Activated naive CD4-positive, alpha-beta T cell treated with anti-CD3 and anti-CD28 coated beads for 36 hours (primary cell): ENCODE measurements around the gene HPS5. TPM values are rescaled to one million over a fixed set of nuclear protein-coding genes. Genes with fewer than 3 reads are reported as not detected.
A peak's percentile ranks its signal among the peaks of the same experiment; 100 is the strongest.
"Not testable (repeated sequence)": the region's sequence is repeated elsewhere in the genome, so short reads cannot be mapped to it uniquely, and the experiment has no call there.

Experiments
- CTCF ChIA-PET: fragments of 350-600 bp; sonication (Branson Sonifier 250); formaldehyde crosslinking; loops from one replicate; lab custom pipeline; 2021; ENCODE audit warnings: antibody characterized with exemption; lab: Charles Lee
- DNase-seq: peaks from one replicate; pipeline ENCODE4 v3.0.0-alpha.2; 2020
- H3K27ac Mint-ChIP-seq: one replicate; pipeline ENCODE4 v1.8.0; 2021; ENCODE audit warnings: mild to moderate bottlenecking, mixed read lengths
- H3K27me3 Mint-ChIP-seq: one replicate; pipeline ENCODE4 v1.8.0; 2021; ENCODE audit warnings: low read depth, mixed read lengths
- H3K36me3 Mint-ChIP-seq: one replicate; pipeline ENCODE4 v1.8.0; 2021; ENCODE audit warnings: low read depth, mixed read lengths
- H3K4me1 Mint-ChIP-seq: one replicate; pipeline ENCODE4 v1.8.0; 2021; ENCODE audit warnings: low read depth, mixed read lengths
- H3K4me3 Mint-ChIP-seq: one replicate; pipeline ENCODE4 v1.8.0; 2021; ENCODE audit warnings: mild to moderate bottlenecking, moderate library complexity, mixed read lengths
- H3K9me3 Mint-ChIP-seq: one replicate; pipeline ENCODE4 v1.8.0; 2021; ENCODE audit warnings: mixed read lengths
- intact Hi-C: fragments of 100-400 bp; cut with micrococcal nuclease; formaldehyde crosslinking; loops from one replicate; pipeline ENCODE4 v1.15.1; 2023
- total RNA-seq, 2 experiments: library from RNA; stranded (reverse); gene quantifications; one replicate each; pipeline ENCODE4 v1.2.3, GENCODE V29; 2021

The HPS5 gene
- total RNA-seq, 2 experiments from 2014 or later = 21.7 to 21.9 TPM

DNA sequence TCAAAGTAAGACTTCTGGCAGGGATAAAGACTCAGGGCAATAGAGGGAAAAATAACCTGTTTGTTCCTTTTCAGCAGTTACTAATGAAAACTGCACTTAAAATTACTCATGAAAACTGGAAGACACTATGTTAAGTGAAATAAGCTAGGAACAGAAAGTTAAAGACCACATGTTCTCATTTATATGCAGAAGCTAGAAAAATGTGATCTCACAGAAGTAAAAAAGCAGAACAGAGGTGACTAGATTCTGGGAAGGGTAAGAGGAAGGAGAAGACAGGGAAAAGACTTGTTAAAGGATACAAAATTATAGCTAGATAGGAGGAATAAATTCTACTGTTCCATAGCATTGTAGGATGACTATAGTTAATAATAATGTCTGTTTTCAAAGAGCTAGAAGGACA is 22.2 kb downstream of the HPS5 start:
- CTCF ChIA-PET = interaction anchor here (0.6 to 1.0 kb wide), 2 partner anchors 10 to 56 kb away, joined by 3 to 4 read pairs; no protein-coding TSS in a partner anchor
- no peaks in the 10 kb centered on the region for H3K27me3 Mint-ChIP-seq

DNA sequence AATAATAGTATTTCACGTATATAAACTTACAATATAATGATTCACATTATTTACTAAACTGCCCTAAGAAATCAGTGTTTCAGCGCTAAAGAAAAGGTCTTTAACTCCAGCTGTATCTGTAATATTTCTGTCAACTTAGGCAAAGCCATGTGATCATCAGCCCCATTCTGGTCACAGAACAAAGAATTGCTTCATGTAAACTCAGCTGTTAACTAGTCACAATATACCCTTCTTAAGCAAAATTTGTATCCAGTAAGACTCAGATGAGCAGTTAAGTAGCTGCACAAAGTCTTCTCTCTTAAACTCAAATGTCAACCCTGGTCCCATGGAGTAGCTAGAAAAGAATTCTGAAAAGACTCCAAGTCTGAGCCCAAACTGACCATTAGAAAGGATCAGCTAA is 26.6 kb downstream of the HPS5 start:
- H3K27me3 Mint-ChIP-seq = no peaks in the 10 kb centered on the region
- peaks cover 56% of the 10 kb centered on the region for H3K36me3 Mint-ChIP-seq
- CTCF ChIA-PET = interaction anchor here (0.6 to 1.8 kb wide), 4 partner anchors 10 to 180 kb away, joined by 3 to 13 read pairs (median 4); no protein-coding TSS in a partner anchor
- DNase-seq = no peak
- no peak overlapping the region for H3K27ac Mint-ChIP-seq
- H3K4me1 Mint-ChIP-seq = peaks cover 2% of the 10 kb centered on the region
- intact Hi-C loops = loop anchor here (2.0 kb wide), 1 partner anchor 25 kb away; no protein-coding TSS in a partner anchor
- H3K4me3 Mint-ChIP-seq = no peak overlapping the region
- no peaks in the 10 kb centered on the region for H3K9me3 Mint-ChIP-seq

More for the DNA sequence above, 22.2 kb downstream of the HPS5 start:
- no peak overlapping the region for H3K4me3 Mint-ChIP-seq
- peaks cover 42% of the 10 kb centered on the region for H3K36me3 Mint-ChIP-seq
- no peaks in the 10 kb centered on the region for H3K9me3 Mint-ChIP-seq
- intact Hi-C loops = no loop called here
- H3K4me1 Mint-ChIP-seq = peaks cover 2% of the 10 kb centered on the region
- H3K27ac Mint-ChIP-seq = no peak overlapping the region
- no peak for DNase-seq

- CTCF ChIA-PET = interaction anchor here (0.6 to 1.8 kb wide), 4 partner anchors 9 to 180 kb away, joined by 3 to 13 read pairs (median 4); no protein-coding TSS in a partner anchor
- H3K27ac Mint-ChIP-seq = no peak overlapping the region
These were observed 27.1 kb downstream of the HPS5 start for GRCh38 chr11:18294862-18295261.

GRCh38 chr11:18288911-18289310 is 33.0 kb downstream of the HPS5 start:
- no peak overlapping the region for H3K27ac Mint-ChIP-seq
- no peaks in the 10 kb centered on the region for H3K9me3 Mint-ChIP-seq
- H3K4me1 Mint-ChIP-seq = no peaks in the 10 kb centered on the region
- no peak for DNase-seq
- no peak overlapping the region for H3K4me3 Mint-ChIP-seq
- H3K27me3 Mint-ChIP-seq = no peaks in the 10 kb centered on the region
- H3K36me3 Mint-ChIP-seq = peaks cover 45% of the 10 kb centered on the region
- CTCF ChIA-PET = interaction anchor here (0.7 to 0.8 kb wide), 2 partner anchors 11 to 174 kb away, joined by 3 to 4 read pairs; no protein-coding TSS in a partner anchor
- intact Hi-C loops = no loop called here

More at GRCh38 chr11:18294862-18295261, 27.1 kb downstream of the HPS5 start:
- peaks cover 2% of the 10 kb centered on the region for H3K4me1 Mint-ChIP-seq
- peak; percentile 10 for DNase-seq
- H3K4me3 Mint-ChIP-seq = no peak overlapping the region
- peaks cover 60% of the 10 kb centered on the region for H3K36me3 Mint-ChIP-seq
- no peaks in the 10 kb centered on the region for H3K9me3 Mint-ChIP-seq
- intact Hi-C loops = loop anchor here (2.0 kb wide), 1 partner anchor 26 kb away; no protein-coding TSS in a partner anchor
- no peaks in the 10 kb centered on the region for H3K27me3 Mint-ChIP-seq

GRCh38 chr11:18285841-18286240 is 36.1 kb downstream of the HPS5 start:
- H3K36me3 Mint-ChIP-seq = peaks cover 38% of the 10 kb centered on the region
- H3K27me3 Mint-ChIP-seq = no peaks in the 10 kb centered on the region

GRCh38 chr11:18282626-18283025 is 39.3 kb downstream of the HPS5 start:
- CTCF ChIA-PET = no interaction called here
- Mint-ChIP-seq H3K36me3 (peaks cover 39% of the 10 kb centered on the region), H3K4me3 (no peak overlapping the region), H3K27ac (no peak overlapping the region), H3K9me3 (no peaks in the 10 kb centered on the region), H3K4me1 (peaks cover 5% of the 10 kb centered on the region), H3K27me3 (no peaks in the 10 kb centered on the region)
- DNase-seq = no peak
- intact Hi-C loops = no loop called here

More at GRCh38 chr11:18285841-18286240, 36.1 kb downstream of the HPS5 start:
- CTCF ChIA-PET = interaction anchor here (0.6 to 1.3 kb wide), 3 partner anchors 10 to 296 kb away, joined by 3 to 4 read pairs (median 3); no protein-coding TSS in a partner anchor
- H3K4me3 Mint-ChIP-seq = no peak overlapping the region
- no peak for DNase-seq
- H3K27ac Mint-ChIP-seq = no peak overlapping the region
- no peaks in the 10 kb centered on the region for H3K4me1 Mint-ChIP-seq
- intact Hi-C loops = no loop called here
- no peaks in the 10 kb centered on the region for H3K9me3 Mint-ChIP-seq

- intact Hi-C loops = no loop called here
- Mint-ChIP-seq H3K4me1 (peaks cover 5% of the 10 kb centered on the region), H3K36me3 (peaks cover 32% of the 10 kb centered on the region), H3K27ac (no peak overlapping the region), H3K27me3 (no peaks in the 10 kb centered on the region), H3K4me3 (no peak overlapping the region), H3K9me3 (no peaks in the 10 kb centered on the region)
- no peak for DNase-seq
- CTCF ChIA-PET = interaction anchor here (0.9 kb wide), 1 partner anchor 36 kb away, joined by 3 read pairs; no protein-coding TSS in a partner anchor
These were observed 41.4 kb downstream of the HPS5 start for GRCh38 chr11:18280438-18281045.

DNA sequence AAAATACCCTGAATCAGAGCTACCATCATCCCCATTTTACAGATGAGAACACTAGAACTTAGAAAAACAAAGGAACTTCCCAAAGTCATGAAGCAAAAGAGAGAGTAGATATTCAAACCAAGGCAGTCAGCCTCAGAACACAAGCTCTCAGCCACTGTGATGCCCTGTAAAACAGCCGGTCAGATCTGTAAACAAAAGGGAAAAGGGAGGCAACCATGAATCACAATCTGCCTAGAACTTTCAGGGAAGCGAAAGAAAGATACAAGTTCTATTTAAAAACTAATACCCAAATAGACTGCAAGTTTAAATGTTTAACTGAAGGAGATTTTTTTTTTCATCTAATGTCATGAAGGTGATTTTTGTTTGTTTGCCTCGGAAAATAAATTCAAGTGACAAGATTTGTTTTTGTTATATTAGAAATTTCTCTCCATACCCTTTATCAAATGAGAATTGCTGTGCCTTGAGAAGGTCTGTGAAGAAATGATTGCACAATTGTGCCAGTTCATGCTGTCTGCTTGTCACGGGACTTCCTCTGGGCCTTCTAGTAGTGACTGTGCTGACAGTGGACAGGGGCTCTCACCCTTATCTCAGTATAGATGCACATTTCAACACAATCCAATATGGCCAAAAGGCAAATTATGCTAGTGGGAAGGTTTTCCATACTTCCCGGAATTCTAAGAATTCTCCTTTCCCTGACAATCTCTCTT is 44.2 kb downstream of the HPS5 start:
- Mint-ChIP-seq H3K27ac (no peak overlapping the region), H3K36me3 (peaks cover 31% of the 10 kb centered on the region), H3K4me1 (peaks cover 5% of the 10 kb centered on the region), H3K27me3 (no peaks in the 10 kb centered on the region), H3K9me3 (peaks cover 2% of the 10 kb centered on the region), H3K4me3 (no peak overlapping the region)
- DNase-seq = no peak
- intact Hi-C loops = no loop called here
- CTCF ChIA-PET = interaction anchor here (1.6 kb wide), 1 partner anchor 34 kb away, joined by 8 read pairs; no protein-coding TSS in a partner anchor

DNA sequence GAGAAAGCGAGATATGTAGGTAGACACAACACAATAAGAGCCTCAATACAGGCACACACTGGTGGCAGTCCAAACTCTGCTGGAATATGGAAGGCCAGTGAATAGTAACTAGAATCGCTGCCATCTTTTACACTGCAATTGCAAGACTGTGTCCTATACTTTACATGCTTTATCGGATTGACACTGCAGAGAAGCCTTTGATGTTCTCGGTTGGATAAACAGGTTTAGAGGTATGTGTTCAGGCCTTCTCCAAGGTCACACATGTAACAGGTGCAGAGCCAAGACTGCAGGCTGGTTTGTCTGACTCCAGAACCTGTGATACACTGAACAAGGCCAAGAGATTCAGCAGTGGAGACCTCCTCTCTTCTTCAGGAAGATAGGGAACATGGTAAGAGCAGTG is 50.7 kb downstream of the HPS5 start:
- DNase-seq = no peak
- CTCF ChIA-PET = no interaction called here
- H3K27ac Mint-ChIP-seq = no peak overlapping the region
- peaks cover 7% of the 10 kb centered on the region for H3K36me3 Mint-ChIP-seq
- peaks cover 2% of the 10 kb centered on the region for H3K9me3 Mint-ChIP-seq
- no peaks in the 10 kb centered on the region for H3K27me3 Mint-ChIP-seq
- intact Hi-C loops = no loop called here
- H3K4me3 Mint-ChIP-seq = no peak overlapping the region
- no peaks in the 10 kb centered on the region for H3K4me1 Mint-ChIP-seq

DNA sequence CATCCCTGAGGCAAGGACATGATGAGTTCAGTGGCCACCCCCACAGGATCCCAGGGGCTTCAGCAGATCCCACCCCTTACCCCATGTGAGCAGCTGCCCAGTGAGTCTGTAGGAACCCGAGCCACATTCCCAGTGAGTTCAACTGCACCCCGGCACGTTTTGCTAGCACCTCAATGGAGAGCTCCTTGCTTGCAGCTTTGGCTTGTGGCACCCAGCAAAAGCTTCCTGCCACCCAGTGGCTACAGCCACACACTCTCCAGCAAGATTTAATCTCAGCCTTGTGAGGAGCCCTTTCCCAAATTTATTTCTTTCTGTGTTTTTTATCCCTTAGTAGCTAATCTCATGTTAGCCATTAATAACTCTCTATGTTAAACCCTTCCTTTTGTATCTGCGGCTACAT is 51.8 kb downstream of the HPS5 start:
- Mint-ChIP-seq H3K27me3 (no peaks in the 10 kb centered on the region), H3K27ac (no peak overlapping the region), H3K9me3 (no peaks in the 10 kb centered on the region), H3K36me3 (peaks cover under 1% of the 10 kb centered on the region), H3K4me1 (no peaks in the 10 kb centered on the region), H3K4me3 (no peak overlapping the region)
- intact Hi-C loops = no loop called here
- CTCF ChIA-PET = no interaction called here
- no peak for DNase-seq

GRCh38 chr11:18269252-18269651 is 52.7 kb downstream of the HPS5 start:
- H3K27me3 Mint-ChIP-seq, intact Hi-C loops, H3K4me1 Mint-ChIP-seq, H3K36me3 Mint-ChIP-seq, DNase-seq, CTCF ChIA-PET, H3K9me3 Mint-ChIP-seq, H3K4me3 Mint-ChIP-seq, H3K27ac Mint-ChIP-seq: not testable (repeated sequence)

DNA sequence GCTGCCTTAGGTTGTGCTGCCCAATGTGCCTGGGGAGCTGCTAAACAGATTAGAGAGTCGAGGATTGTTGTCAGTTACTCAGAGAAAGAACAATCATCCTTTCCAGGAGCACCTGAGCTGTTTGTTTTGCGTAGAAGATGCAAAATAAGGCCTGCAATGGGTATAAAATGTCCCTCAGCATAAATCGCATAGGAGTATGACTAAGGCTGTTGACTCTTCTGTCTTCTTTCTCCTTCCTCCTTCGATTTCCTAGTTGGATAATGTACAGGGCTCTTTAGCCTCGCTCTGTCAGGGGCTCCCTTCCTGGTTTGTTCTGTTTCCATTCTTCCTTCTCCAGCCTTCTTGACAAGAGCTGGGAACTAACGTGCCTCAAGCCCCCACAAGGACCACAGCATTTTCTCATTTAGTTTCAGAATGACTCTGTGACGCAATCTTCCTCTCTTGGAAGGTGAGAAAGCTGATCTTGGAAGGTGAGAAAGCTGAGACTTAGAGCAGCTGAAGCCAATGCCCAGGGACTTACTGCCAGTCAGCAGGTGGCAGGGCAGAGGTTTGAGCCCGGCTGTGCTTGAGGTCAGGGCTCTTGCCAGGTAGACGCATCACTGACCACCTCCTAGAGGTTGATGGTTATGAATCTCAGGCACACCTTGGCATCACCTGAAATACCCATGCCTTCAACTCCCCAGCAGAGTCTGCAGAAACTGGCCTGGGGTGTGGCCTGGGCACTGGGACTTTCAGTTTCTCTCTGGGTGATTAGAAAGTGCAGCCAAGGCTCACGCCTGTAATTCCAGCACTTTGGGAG is 54.4 kb downstream of the HPS5 start:
- CTCF ChIA-PET, H3K27ac Mint-ChIP-seq, H3K4me3 Mint-ChIP-seq: not testable (repeated sequence)

More for the DNA sequence above, 54.4 kb downstream of the HPS5 start:
- DNase-seq, H3K9me3 Mint-ChIP-seq, H3K4me1 Mint-ChIP-seq, H3K36me3 Mint-ChIP-seq, H3K27me3 Mint-ChIP-seq, intact Hi-C loops: not testable (repeated sequence)
